GM12878 (cell line): ENCODE data around the gene CTNNA3. TPM values are rescaled to one million over a fixed set of nuclear protein-coding genes. Genes with fewer than 3 reads are reported as not detected.

Experiments
- ATAC-seq: fragments of 200-7000 bp; cut with Tn5 transposase; 3 replicates; pipeline ENCODE4 v1.9.1; 2020; ENCODE audit warnings: mild to moderate bottlenecking, moderate library complexity
- BruUV-seq: library from RNA; stranded (reverse); fragments of 400-500 nt; replicated peaks from 2 replicates; lab custom pipeline; 2021; lab: Mats Ljungman, UMichigan
- CTCF ChIA-PET: fragments of 300-600 bp; sonication (Branson Sonifier 250); formaldehyde crosslinking; extraction: SDS; loops from one replicate; lab custom pipeline; 2021; ENCODE audit warnings: inconsistent platforms; lab: Yijun Ruan, JAX
- POLR2A ChIA-PET: fragments of 350-600 bp; formaldehyde crosslinking; extraction: SDS; loops from one replicate; lab custom pipeline; 2021; ENCODE audit warnings: inconsistent platforms; lab: Charles Lee
- RAD21 ChIA-PET: fragments of 300-600 bp; sonication (Branson Sonifier 250); formaldehyde crosslinking; loops from one replicate; lab custom pipeline; 2023; ENCODE audit warnings: antibody characterized with exemption; ENCODE audit not compliant: unreplicated experiment; lab: Charles Lee
- SMC1A ChIA-PET: fragments of 300-600 bp; sonication (Branson Sonifier 250); formaldehyde crosslinking; loops from one replicate; lab custom pipeline; 2023; ENCODE audit not compliant: unreplicated experiment, uncharacterized antibody; lab: Charles Lee
- DNase-seq: peaks from one replicate; pipeline ENCODE4 v3.0.0-alpha.2; 2011; ENCODE audit warnings: low read depth, low spot score
- FAIRE-seq: peaks from 3 replicates; lab custom pipeline; 2011; peaks lifted over from hg19 to GRCh38; lab: Jason Lieb, UNC
- H2AFZ ChIP-seq: 2 replicates; pipeline ENCODE4 v1.6.0; 2011; ENCODE audit warnings: low read depth, low read length, control low read depth; ENCODE audit not compliant: control insufficient read depth
- H3K27ac ChIP-seq: 2 replicates; pipeline ENCODE4 v1.5.1; 2011; ENCODE audit warnings: control low read depth; ENCODE audit not compliant: control insufficient read depth, insufficient read depth
- H3K27me3 ChIP-seq, 2 experiments: replicated peaks in 1 of 2; 2 replicates each; pipeline versions ENCODE4 v1.6.0 to v1.6.1; 2011; ENCODE audit warnings: low read length in 1 of 2; ENCODE audit not compliant: control insufficient read depth in 2 of 2, insufficient read depth in 2 of 2
- H3K36me3 ChIP-seq, 2 experiments: 2 replicates each; pipeline ENCODE4 v1.5.1; 2011; ENCODE audit warnings: low read length in 1 of 2; ENCODE audit not compliant: control insufficient read depth in 2 of 2, insufficient read depth in 2 of 2
- H3K4me1 ChIP-seq: 2 replicates; pipeline ENCODE4 v1.6.1; 2011; ENCODE audit warnings: mild to moderate bottlenecking, low read length, moderate library complexity, mixed read lengths; ENCODE audit not compliant: control insufficient read depth, insufficient read depth
- H3K4me2 ChIP-seq: 2 replicates; pipeline ENCODE4 v1.6.0; 2011; ENCODE audit warnings: control low read depth; ENCODE audit not compliant: control insufficient read depth, insufficient read depth
- H3K4me3 ChIP-seq: fragments of 200-600 bp; sonication (generic); 2 replicates; pipeline ENCODE4 v1.5.1; 2016
- H3K79me2 ChIP-seq: 2 replicates; pipeline ENCODE4 v1.6.0; 2011; ENCODE audit warnings: low read length; ENCODE audit not compliant: control insufficient read depth, insufficient read depth
- H3K9ac ChIP-seq: 2 replicates; pipeline ENCODE4 v1.8.0; 2011; ENCODE audit warnings: low read length, control low read depth, mixed read lengths; ENCODE audit not compliant: control insufficient read depth, insufficient read depth
- H3K9me3 ChIP-seq: replicated peaks from 3 replicates; pipeline ENCODE4 v1.5.1; 2011; ENCODE audit warnings: mild to moderate bottlenecking, low read length; ENCODE audit not compliant: control insufficient read depth, insufficient read depth
- H4K20me1 ChIP-seq: 2 replicates; pipeline ENCODE4 v1.6.0; 2011; ENCODE audit not compliant: control insufficient read depth, insufficient read depth
- BHLHE40 ChIP-seq, 2 experiments: fragments of 450-650 bp in 1 of 2; IDR thresholded peaks; 2 replicates each; pipeline ENCODE4 v1.6.1; 2011 to 2017; ENCODE audit warnings: low read depth in 2 of 2, borderline replicate concordance in 1 of 2, improper control_type of control experiment in 1 of 2, low read length in 1 of 2, mild to moderate bottlenecking in 1 of 2
- CBX3 ChIP-seq: fragments of 200-600 bp; sonication (generic); IDR thresholded peaks from 2 replicates; pipeline ENCODE4 v1.6.1; 2016; ENCODE audit warnings: low read depth, borderline replicate concordance
- GABPA ChIP-seq: IDR thresholded peaks from 2 replicates; pipeline ENCODE4 v1.6.1; 2014; ENCODE audit warnings: antibody characterized with exemption, low read depth, mild to moderate bottlenecking, inconsistent platforms
- MLLT1 ChIP-seq: fragments of 450-650 bp; IDR thresholded peaks from 2 replicates; pipeline ENCODE4 v1.6.1; 2016; ENCODE audit warnings: mild to moderate bottlenecking
- MTA3 ChIP-seq: IDR thresholded peaks from 2 replicates; pipeline ENCODE4 v1.6.1; 2012; ENCODE audit warnings: low read length, inconsistent platforms, borderline replicate concordance
- MXI1 ChIP-seq: fragments of 150-350 bp; IDR thresholded peaks from 2 replicates; pipeline ENCODE4 v1.6.1; 2011; ENCODE audit warnings: low read depth, mild to moderate bottlenecking, inconsistent platforms, low read length, improper control_type of control experiment
- NBN ChIP-seq: fragments of 450-650 bp; IDR thresholded peaks from 2 replicates; pipeline ENCODE4 v1.6.1; 2016
- NR2C1 ChIP-seq: fragments of 450-650 bp; IDR thresholded peaks from 2 replicates; pipeline ENCODE4 v1.6.1; 2017; ENCODE audit warnings: antibody characterized with exemption, mild to moderate bottlenecking, moderate library complexity
- NR2F1 ChIP-seq: fragments of 450-650 bp; conservative IDR thresholded peaks from 2 replicates; pipeline ENCODE4 v1.6.1; 2017; ENCODE audit warnings: mild to moderate bottlenecking
- SMC3 ChIP-seq: IDR thresholded peaks from 2 replicates; pipeline ENCODE4 v1.6.1; 2011; ENCODE audit warnings: low read length, improper control_type of control experiment, borderline replicate concordance
- SREBF2 ChIP-seq: IDR thresholded peaks from 2 replicates; pipeline ENCODE4 v1.6.1; 2012; ENCODE audit warnings: mild to moderate bottlenecking, low read length
- TCF12 ChIP-seq: IDR thresholded peaks from 2 replicates; pipeline ENCODE4 v1.6.1; 2011; ENCODE audit warnings: low read depth, mild to moderate bottlenecking, low read length
- ZNF207 ChIP-seq: fragments of 450-650 bp; IDR thresholded peaks from 2 replicates; pipeline ENCODE4 v1.6.1; 2014; ENCODE audit warnings: antibody characterized with exemption, mild to moderate bottlenecking, borderline replicate concordance
- ZNF384 ChIP-seq: IDR thresholded peaks from 2 replicates; pipeline ENCODE4 v1.6.1; 2012; ENCODE audit warnings: low read depth, mild to moderate bottlenecking, low read length, improper control_type of control experiment, borderline replicate concordance
- ZSCAN29 ChIP-seq: fragments of 450-650 bp; IDR thresholded peaks from 2 replicates; pipeline ENCODE4 v1.6.1; 2017; ENCODE audit warnings: mild to moderate bottlenecking, moderate library complexity
- in situ Hi-C: fragments of 300-500 bp; cut with MboI; formaldehyde crosslinking; loops from 9 replicates; pipeline ENCODE4 v1.14.3; 2018; ENCODE audit warnings: mixed read lengths
- intact Hi-C: fragments of 100-400 bp; cut with micrococcal nuclease; formaldehyde crosslinking; loops from one replicate; pipeline ENCODE4 v1.14.2; 2022; ENCODE audit not compliant: unreplicated experiment
- polyA plus RNA-seq, 11 experiments: library from polyadenylated mRNA; depleted of rRNA in 4 of 11; unstranded in 6 of 11; stranded (reverse) in 5 of 11; fragments of >200 nt; fragmentation: Nextera tagmentation in 4 of 11; fragmentation: Illumina TruSeq in 1 of 11; extraction: Ambion mirVana in 4 of 11; extraction: Trizol in 1 of 11; gene quantifications; 1 replicate in 1 of 11; 2 replicates in 10 of 11; pipeline versions ENCODE4 v1.2.1 to v1.2.3, GENCODE V29; 2011 to 2016; ENCODE audit warnings: inconsistent platforms in 2 of 11, missing spikeins in 2 of 11, low read depth in 1 of 11
- total RNA-seq, 4 experiments: library from RNA; depleted of rRNA in 3 of 4; stranded (reverse); fragments of >200 nt in 3 of 4; fragmentation: Illumina TruSeq in 1 of 4; extraction: Trizol in 1 of 4; gene quantifications; 2 replicates each; pipeline versions ENCODE4 v1.2.1 to v1.2.3, GENCODE V29; 2013 to 2021
- TF ChIP-seq, protein P1 (sequence below): fragments of 450-650 bp; IDR thresholded peaks from 2 replicates; pipeline ENCODE4 v1.6.1; 2017; ENCODE audit warnings: low read depth, mild to moderate bottlenecking, moderate library complexity
- TF ChIP-seq, protein P2 (sequence below), 3 experiments: IDR thresholded peaks in 2 of 3; conservative IDR thresholded peaks in 1 of 3; 2 replicates each; pipeline ENCODE4 v1.5.1; 2011; ENCODE audit warnings: low read depth in 3 of 3, low read length in 3 of 3, mild to moderate bottlenecking in 3 of 3, control low read depth in 2 of 3, moderate library complexity in 2 of 3, inconsistent platforms in 1 of 3, mixed read lengths in 1 of 3; ENCODE audit not compliant: control insufficient read depth in 2 of 3, insufficient read depth in 1 of 3; ENCODE audit errors: extremely low read depth in 1 of 3
- TF ChIP-seq, protein P3 (sequence below): IDR thresholded peaks from 2 replicates; pipeline ENCODE4 v1.6.1; 2011; ENCODE audit warnings: low read depth, mild to moderate bottlenecking, low read length, moderate library complexity, borderline replicate concordance; ENCODE audit errors: extremely low read depth
- TF ChIP-seq, protein P4 (sequence below): fragments of 450-650 bp; IDR thresholded peaks from 2 replicates; pipeline ENCODE4 v1.6.1; 2017; ENCODE audit warnings: borderline replicate concordance

The CTNNA3 gene
- total and polyA plus RNA-seq, 10 of the 15 experiments (the other 5 are each of a cell fraction or from before 2014, with no cell fraction given) = under 0.01 to 4.5 (median 0.22) TPM; not detected in 2

DNA sequence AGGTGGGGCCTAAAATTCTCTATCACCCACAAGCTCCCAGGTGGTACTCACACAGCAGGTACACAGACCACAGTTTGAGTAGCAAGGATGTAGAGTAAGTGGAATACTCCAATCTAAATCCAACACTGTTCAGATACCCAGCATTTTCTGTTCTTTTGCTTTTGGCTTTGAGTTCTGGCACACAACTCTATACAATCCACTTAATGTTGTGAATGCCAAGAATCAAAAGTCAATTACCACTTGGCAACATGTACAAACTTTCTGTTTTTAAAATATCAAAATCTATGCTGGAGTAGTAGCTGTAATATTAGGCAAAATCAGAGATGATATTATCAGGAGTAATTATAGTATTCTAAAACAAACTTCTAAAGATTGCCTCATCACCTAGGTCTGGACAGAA lies 903.6 kb downstream of the CTNNA3 start:
- H2AFZ ChIP-seq = no peak overlapping the region
- ChIA-PET RAD21 (no interaction called here), POLR2A (no interaction called here), SMC1A (interaction anchor here (1.6 kb wide), 1 partner anchor 43 kb away, joined by 5 read pairs; no protein-coding TSS in a partner anchor), CTCF (interaction anchor here (1.0 to 1.4 kb wide), 2 partner anchors 10 to 133 kb away, joined by 3 to 5 read pairs; partner anchors contain the start of gene LRRTM3)
- DNase-seq (no peak), ATAC-seq (no peak), FAIRE-seq (no peak)
- H3K9me3 ChIP-seq = no peaks in the 10 kb centered on the region
- BruUV-seq = no TSS peak
- no peak overlapping the region for H3K4me3 ChIP-seq
- in situ Hi-C loops = no loop called here
- intact Hi-C loops = no loop called here
- no peak overlapping the region for H3K27ac ChIP-seq
- no peaks in the 10 kb centered on the region for H3K79me2 ChIP-seq
- no peaks in the 10 kb centered on the region for H3K27me3 ChIP-seq
- no peaks in the 10 kb centered on the region for H3K4me1 ChIP-seq
- H3K9ac ChIP-seq = no peak overlapping the region
- no peak overlapping the region for H3K4me2 ChIP-seq
- H4K20me1 ChIP-seq = no peaks in the 10 kb centered on the region
- no peaks in the 10 kb centered on the region for H3K36me3 ChIP-seq
- no peak for TF ChIP-seq NR2F1
- no peak for TF ChIP-seq CBX3
- TF ChIP-seq NBN = no peak
- no peak for TF ChIP-seq GABPA
- no peak for TF ChIP-seq SREBF2
- no peak for TF ChIP-seq ZSCAN29
- no peak for TF ChIP-seq SMC3
- TF ChIP-seq ZNF207 = no peak
- TF ChIP-seq, protein P1, sequence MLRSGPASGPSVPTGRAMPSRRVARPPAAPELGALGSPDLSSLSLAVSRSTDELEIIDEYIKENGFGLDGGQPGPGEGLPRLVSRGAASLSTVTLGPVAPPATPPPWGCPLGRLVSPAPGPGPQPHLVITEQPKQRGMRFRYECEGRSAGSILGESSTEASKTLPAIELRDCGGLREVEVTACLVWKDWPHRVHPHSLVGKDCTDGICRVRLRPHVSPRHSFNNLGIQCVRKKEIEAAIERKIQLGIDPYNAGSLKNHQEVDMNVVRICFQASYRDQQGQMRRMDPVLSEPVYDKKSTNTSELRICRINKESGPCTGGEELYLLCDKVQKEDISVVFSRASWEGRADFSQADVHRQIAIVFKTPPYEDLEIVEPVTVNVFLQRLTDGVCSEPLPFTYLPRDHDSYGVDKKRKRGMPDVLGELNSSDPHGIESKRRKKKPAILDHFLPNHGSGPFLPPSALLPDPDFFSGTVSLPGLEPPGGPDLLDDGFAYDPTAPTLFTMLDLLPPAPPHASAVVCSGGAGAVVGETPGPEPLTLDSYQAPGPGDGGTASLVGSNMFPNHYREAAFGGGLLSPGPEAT = no peak
- TF ChIP-seq, protein P2, sequence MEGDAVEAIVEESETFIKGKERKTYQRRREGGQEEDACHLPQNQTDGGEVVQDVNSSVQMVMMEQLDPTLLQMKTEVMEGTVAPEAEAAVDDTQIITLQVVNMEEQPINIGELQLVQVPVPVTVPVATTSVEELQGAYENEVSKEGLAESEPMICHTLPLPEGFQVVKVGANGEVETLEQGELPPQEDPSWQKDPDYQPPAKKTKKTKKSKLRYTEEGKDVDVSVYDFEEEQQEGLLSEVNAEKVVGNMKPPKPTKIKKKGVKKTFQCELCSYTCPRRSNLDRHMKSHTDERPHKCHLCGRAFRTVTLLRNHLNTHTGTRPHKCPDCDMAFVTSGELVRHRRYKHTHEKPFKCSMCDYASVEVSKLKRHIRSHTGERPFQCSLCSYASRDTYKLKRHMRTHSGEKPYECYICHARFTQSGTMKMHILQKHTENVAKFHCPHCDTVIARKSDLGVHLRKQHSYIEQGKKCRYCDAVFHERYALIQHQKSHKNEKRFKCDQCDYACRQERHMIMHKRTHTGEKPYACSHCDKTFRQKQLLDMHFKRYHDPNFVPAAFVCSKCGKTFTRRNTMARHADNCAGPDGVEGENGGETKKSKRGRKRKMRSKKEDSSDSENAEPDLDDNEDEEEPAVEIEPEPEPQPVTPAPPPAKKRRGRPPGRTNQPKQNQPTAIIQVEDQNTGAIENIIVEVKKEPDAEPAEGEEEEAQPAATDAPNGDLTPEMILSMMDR (IDR thresholded peaks at IDR 0.05 in 2 of 3, conservative IDR thresholded peaks at IDR 0.05 in 1 of 3; ENCODE audit: control insufficient read depth in 2 of 3, extremely low read depth in 1 of 3, insufficient read depth in 1 of 3, low read depth in 3 of 3, low read length in 3 of 3) = no peak
- no peak for TF ChIP-seq BHLHE40 (IDR thresholded peaks at IDR 0.05; ENCODE audit: borderline replicate concordance in 1 of 2, low read depth in 2 of 2, low read length in 1 of 2)
- TF ChIP-seq, protein P3, sequence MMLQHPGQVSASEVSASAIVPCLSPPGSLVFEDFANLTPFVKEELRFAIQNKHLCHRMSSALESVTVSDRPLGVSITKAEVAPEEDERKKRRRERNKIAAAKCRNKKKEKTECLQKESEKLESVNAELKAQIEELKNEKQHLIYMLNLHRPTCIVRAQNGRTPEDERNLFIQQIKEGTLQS = no peak
- TF ChIP-seq MLLT1 = no peak
- no peak for TF ChIP-seq MTA3
- TF ChIP-seq NR2C1 = no peak
- TF ChIP-seq TCF12 = no peak
- no peak for TF ChIP-seq MXI1
- TF ChIP-seq, protein P4, sequence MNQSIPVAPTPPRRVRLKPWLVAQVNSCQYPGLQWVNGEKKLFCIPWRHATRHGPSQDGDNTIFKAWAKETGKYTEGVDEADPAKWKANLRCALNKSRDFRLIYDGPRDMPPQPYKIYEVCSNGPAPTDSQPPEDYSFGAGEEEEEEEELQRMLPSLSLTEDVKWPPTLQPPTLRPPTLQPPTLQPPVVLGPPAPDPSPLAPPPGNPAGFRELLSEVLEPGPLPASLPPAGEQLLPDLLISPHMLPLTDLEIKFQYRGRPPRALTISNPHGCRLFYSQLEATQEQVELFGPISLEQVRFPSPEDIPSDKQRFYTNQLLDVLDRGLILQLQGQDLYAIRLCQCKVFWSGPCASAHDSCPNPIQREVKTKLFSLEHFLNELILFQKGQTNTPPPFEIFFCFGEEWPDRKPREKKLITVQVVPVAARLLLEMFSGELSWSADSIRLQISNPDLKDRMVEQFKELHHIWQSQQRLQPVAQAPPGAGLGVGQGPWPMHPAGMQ = no peak
- TF ChIP-seq ZNF384 = no peak
